Measurements from ENCODE around the gene ENPP3.
A peak's percentile ranks its signal among the peaks of the same experiment; 100 is the strongest.

ENPP3 gene

DNA sequence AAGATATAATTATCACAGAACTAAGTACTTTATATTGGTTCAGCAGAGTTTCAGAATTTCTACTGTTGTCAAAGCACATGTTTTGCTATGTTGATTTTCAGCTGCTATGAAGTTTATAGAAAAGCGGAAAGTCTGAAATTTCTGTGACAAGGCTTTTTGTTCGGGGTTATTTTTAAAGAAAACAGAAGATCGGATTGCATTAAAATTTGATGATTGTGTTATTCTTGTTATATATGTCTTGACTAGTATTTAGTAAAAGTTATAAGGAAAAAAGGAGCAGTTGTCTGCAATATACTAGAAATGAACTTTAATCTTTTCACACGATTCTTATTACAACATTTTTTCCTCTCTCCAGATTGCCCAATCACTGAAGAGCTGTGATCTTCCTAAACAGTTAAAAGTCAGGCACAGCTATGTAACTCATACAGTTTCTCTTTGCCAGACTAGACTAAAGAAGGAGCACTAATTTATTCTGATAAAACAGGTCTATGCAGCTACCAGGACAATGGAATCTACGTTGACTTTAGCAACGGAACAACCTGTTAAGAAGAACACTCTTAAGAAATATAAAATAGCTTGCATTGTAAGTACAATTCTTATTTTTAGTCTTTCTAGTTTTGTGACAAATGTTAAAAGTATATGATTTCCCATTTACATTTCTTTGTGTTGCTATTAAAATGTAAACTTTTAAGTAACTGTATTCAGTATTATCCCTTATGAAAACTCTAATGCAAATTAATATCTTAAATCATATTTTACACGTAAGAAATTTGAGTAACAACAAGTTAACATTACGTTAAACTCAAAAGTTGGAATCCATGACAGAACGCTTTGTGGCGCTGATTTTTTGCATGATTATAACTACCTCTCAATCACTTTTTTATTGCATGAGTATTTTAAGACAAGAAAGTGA lies at the start of gene ENPP3:
Gene ENPP3, plus strand, starts transcription at position 423 of the 913 bp plus-strand sequence. Its CDS starts 83 bp downstream, at position 506.
- DNase-seq (ENCODE audit: low spot score), result no peak

DNA sequence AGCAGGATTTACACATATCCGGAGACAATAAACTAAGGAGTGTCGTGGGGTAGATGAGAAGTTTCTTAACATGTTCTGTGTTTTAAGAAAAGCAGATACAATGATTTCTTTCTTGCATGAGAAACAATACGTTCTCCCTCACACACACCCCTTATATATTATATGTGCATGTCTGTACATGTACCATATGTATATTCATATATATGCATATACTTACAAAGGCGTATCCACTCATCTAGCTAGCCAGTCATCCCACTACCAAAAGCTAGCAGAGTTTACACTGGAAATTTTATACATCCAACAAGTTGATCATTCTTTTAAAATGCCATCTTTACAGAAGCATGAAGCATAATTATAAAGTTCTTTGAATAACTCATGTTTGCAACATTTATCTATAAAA lies 49.2 kb upstream of the ENPP3 start:
- no peak for DNase-seq (ENCODE audit: low spot score)

DNA sequence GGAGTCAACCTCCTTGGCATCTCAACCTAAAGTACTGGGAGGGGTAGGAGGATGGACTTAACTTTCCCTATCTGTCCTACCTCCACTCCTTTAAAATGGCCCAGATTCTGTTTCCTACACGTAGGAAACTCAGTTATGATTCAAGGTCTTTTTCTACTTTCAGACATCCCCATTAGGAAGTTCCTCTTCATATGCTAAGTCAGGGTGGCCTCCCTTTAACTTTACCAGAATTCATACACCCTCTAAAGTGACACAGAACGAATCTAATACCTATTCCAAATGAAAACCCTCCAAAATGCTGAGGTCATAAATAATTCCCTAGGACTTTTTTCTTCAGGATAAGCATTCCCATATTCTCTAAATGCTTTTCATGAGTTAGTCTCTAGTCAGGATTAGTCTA lies 48.5 kb upstream of the ENPP3 start:
- no peak for DNase-seq (ENCODE audit: low spot score)

DNA sequence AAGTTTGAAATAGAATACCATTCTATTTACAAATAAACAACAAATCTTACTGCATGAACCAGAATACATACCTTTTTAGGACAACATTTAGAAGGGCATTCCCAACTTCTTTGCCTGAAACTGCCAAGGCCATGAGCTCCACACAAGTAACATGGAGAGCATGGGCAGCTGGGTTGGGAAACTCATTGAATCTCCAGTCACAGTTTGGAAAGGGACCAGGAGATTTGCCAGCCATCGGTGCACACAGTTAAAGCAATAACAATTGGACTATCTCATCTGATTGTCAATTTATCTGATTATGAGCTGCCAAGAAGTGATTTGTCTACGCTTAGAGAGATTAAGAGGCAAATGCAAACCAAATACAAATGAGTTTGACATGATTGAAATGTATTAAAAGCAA lies 44.2 kb upstream of the ENPP3 start:
- DNase-seq (ENCODE audit: low spot score), result no peak

DNA sequence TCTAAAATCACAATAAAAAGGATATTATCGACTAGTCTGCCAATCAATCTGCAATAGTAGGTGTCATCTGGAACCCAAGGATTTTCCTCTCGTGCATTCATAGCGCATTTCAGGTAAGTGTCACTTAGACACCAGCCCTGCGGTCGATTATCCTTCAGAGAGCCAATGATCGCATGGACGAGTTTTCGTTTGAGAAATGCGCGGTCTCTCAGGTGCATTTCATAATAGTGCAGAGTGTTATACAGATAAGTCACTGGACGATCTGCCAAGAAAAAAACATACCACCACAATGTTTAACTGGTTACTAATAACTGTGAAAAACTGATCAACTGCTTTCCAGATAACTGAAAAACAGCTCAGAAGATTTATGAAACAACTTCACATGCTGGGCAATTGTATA lies 43.0 kb upstream of the ENPP3 start:
- DNase-seq (ENCODE audit: low spot score), result no peak

DNA sequence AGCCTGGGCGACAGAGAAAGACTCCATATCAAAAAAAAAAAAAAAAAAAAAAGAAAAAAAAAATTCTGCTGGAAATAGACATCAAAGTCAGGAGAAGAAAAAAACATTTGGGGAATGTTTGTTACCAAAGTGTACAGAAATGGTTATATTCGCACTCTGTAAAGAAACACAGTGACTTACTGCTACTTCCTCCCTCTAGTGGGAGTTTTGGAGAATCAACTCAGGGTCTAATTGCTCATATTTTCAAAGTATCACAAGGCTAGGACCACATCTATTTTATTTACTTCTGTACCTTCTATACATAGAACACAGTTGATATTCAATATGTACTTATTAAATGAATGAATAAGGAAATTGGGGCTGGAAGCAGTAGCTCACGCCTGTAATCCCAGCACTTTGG lies 39.7 kb upstream of the ENPP3 start:
- DNase-seq (ENCODE audit: low spot score), result no peak

DNA sequence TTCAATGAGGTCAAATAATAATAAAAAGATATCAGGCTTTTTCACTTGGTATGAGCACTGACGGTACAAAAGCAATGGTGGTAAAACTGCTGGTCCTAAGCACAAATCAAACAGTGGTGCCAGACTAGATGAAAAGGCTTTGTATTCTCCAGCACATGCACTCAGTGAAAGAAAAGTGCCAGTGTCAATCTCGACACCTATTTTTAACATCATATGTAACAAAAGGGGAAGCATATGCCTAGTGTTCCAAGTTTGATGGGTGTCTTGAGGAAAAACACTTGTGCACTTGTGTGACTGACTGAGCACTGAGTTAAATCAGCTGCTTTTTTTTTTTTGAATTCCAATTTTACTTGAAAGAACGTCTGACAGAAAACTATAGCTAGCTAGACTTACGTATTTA lies 36.4 kb upstream of the ENPP3 start:
- no peak for DNase-seq (ENCODE audit: low spot score)

DNA sequence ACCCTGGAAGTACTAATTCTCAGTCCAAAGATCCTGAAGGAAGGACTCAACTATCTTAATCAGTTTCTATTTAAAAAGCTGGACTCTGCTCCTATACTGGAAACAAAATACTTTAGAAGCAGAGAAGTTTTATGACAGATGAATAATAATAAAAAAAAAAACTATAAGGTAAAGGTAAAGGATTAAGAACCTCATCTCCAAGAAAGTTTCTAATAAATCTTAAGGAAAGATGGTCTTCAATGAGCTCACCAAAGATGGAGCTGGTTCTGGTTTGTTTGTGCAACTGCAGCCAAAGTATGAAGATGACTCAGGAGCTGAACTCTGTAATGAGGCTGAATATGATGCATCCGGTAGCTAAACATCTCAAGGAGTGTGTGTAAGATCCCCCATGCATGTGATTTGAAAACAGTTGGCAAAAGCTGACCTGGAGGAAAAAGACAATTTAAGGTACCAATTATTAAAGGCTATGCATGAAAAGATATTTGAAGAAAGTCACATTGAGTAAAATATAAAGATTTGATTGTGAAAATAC lies 34.3 kb upstream of the ENPP3 start:
- DNase-seq (ENCODE audit: low spot score), result no peak

DNA sequence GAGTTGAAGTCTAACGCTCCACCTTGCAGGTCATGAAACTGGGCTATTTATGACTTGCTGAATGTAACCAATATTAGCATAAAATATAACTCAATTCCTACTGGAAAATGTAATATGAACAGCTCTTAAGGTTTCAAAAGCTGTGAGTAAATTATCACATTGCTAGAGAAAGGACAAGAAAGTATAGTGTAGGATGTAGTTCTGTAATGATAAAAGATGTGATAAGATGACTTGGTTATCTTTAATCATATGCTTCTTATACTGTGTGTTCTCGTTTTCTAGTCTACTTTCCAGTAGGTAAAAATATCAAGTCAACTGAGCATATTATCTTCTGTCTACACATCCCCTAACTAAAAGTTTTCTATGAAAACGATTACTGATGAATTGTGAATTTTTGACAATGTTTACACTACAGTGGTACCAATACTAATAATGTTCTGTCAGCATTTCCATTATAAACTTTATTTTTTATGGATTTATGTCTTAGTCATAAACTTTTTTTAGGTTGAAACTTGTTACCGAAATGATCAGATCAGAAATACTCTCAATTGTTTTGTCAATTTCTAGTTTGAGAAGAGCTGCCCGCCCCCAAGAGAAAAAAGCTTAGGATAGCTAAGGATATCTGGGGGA lies 23.7 kb upstream of the ENPP3 start:
- no peak for DNase-seq (ENCODE audit: low spot score)

DNA sequence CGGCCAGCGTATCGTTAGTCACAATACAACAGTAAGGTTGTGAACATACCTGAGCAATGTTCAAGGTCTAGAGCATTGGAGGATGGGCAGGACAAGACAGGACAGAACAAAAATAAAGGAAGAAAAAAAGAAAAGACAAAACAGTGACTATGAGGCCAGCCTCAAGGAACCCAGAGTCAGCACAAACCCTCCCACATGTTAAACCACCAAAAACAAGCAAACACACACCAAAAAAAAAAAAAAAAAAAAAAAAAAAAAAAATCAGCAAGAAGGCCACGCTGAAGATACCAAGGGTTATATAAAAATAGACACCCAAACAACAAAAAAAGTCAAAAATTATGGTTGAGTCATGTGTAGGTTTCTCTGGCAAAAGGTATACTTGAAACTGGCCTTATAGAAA lies 21.8 kb upstream of the ENPP3 start:
- DNase-seq (ENCODE audit: low spot score), result no peak

DNA sequence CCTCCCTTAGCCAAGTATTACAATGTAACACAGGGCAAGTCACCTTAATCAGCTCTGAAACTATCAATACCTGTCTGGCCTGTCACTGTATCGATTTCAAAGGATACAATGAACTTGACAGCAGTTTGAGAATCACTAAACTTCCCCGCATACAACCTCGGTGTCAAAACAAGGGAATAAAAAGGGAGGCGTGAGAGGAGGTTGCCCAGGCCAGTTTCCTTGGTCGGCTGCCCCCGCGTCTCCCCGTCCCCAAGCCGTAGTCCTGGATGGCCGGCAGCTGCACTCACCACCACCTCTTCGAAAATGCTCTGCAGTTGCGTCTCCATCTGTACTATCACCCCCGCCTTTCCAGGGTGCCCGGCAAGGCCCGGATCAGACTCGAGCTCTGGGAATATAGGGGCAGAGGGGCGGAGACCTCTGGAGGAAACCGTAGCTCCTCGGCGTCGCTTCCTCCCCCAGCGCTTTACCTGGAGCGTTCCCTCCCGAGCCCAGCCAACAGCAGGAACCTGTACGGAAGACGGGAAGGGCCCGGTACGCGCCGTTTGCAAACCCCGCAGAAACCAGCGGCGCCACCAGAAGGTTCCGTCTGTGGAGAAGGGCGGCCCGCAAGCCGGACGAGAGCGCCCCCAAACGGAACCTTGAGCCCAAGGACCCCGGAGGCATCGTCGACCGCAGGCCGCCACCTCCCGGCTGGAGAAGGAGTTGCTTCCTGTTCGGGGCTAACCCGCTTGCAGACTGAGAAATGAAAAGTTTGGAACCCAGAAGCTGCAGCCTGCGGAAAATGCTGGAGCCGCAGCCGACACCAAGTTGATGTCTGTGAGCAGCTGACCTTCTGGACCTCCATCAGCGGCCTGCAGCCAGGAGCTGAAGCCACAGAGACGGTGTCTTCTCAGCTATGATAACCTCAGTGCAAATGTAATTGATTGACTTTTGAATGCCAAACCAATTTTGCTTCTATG lies 9.1 kb upstream of the ENPP3 start, which contains the start of gene MED23:
Gene MED23, minus strand, starts transcription at position 519 of the 959 bp plus-strand sequence. Its CDS starts 193 bp downstream, at position 326.
- peak; percentile 94 for DNase-seq (ENCODE audit: low spot score)

DNA sequence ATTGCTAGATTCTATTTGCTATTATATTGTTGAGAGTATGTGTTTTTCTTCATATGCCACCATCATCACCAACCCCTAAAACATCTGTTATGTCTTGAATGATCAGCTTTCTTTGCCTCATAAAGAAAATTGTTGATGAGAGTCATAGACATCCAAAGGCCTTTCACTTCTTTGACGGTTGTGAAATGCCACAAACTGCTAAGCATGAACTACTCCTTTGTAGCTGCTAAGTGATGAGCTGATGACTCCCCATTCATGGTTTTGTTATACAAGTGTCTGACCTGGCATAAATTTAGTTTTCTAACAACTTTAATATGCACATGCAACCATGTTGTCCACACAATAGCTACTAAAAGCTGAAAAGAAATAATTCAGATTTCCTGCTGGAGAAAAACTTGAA lies 8.4 kb upstream of the ENPP3 start:
- no peak for DNase-seq (ENCODE audit: low spot score)

DNA sequence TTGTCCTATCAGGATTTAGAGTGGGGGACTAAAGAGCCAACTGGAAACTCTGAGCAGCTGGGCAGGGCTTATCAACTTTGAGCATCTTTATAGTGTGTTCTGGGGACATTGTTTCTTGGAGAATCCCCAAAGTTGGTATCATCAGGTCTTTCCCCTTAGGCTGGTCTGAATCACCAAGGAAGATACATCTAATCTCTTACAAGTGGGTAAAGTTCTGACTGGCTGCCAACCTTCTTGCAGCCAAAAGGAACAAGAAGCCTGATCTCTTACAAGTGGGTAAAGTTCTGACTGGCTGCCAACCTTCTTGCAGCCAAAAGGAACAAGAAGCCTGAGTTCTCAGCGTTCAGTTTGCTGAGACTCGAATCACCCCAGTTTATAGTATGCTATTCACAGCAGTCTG lies 7.5 kb upstream of the ENPP3 start:
- DNase-seq (ENCODE audit: low spot score), result no peak

DNA sequence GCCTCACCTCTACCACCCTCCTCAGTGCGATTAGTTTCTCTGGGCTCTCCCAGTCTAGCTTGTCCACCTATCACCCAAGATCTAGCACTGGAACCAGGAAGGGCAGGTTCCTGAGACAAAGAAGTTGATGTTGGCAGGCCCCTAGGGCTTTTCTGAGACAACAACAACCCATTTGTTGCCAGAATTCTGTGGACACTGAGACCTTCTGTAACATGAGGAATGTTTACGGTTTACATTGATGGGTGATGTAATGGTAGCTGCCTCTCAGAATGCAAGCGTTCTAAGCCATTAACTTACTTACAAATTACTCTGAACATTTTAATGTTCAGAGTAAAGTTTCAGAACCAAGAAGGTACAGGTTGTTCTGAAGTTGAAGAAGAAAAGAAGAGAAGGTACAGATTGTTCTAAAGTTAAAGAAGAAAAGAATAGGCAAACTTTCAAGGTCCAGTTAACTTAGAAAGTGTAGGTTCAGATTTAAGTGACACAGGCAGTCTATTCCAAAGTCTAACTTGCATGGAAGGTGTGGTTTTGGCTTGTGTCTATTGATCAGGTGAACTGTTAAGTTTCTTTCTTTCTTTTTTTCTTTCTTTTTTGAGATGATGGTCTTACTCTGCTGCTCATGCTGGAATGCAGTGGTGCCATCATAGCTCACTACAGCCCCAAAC lies 5.3 kb upstream of the ENPP3 start:
- DNase-seq (ENCODE audit: low spot score), result no peak

DNA sequence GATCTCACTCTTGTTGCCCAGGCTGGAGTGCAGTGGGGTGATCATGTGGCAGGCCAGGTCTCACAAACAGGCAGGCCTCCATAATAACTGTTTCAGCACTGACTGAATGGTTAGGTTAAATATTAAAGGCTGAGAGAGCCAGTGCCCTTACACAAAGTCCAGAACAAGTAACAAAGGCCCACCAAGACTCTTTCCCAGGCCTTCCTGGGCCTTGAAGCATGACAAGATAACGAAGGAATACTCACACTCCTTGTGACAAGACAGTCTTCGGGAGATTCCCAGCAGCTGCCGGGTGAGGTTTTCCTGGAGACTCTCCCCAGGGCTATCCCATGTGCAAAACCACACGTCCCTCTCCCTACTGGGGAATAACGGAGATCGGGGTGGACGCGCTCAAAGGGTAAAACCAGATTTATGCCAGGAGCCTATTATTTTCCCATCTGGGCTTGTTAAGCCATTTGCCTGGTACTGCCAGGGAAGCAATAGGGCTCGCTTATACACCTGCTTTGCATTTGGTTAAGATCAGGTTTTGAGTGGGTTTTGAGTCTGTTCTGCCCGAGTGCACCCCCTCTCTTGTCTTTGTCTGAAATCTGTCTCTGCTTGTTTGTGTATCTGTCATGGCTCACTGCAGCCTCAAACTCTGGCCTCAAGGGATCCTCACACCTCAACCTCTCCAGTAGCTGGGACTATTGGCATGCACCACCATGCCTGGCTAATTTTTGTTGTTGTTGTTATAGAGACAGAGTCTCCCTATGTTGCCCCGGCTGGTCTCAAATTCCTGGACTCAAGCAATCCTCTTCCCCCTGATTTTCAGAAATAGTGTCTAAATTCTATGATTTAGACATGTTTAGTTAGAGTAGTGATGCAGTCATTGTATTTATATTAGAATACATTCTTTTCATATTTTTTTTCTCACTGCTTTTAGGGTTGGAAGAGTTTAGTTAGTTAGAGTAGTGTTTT lies 1.4 kb upstream of the ENPP3 start:
- DNase-seq (ENCODE audit: low spot score), result no peak

DNA sequence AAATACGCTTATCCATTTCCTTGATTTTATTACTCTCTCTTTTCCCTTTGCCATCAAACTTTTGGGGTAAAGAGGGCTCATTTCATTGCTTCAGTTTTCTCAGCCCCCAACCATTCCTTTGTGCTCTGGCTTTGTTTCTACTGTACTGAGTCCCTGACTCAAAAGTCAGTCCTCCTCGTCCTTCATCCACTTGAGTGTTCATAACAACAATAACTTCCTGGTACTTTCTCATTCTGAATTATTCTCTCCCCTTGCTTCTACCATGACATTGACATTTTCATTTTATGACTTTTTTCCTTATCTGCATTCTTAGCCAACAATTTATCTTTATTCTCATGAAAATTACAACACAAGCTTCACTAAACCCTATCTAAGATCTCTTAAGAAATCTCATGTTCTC lies 911 bp downstream of the ENPP3 start:
- no peak for DNase-seq (ENCODE audit: low spot score)

DNA sequence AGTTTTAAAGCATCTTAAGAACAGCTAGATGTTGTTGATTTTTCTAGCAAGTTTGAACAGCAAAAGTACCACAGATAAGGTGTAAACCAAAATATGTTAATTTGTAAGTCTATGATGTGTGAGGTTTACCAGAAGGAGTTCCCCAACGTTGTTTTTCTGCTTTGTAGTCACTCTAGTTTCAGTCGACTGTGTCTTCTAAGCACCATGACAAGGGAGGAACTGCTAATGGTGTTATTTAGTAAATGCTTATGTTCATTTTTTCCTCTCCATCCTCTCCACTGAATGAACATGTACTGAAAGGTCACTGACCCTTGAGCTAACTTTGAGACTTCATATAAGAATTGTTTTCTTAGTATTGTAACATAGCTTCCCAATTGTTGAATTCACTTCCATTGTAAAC lies 3.0 kb downstream of the ENPP3 start:
- DNase-seq (ENCODE audit: low spot score), result no peak

DNA sequence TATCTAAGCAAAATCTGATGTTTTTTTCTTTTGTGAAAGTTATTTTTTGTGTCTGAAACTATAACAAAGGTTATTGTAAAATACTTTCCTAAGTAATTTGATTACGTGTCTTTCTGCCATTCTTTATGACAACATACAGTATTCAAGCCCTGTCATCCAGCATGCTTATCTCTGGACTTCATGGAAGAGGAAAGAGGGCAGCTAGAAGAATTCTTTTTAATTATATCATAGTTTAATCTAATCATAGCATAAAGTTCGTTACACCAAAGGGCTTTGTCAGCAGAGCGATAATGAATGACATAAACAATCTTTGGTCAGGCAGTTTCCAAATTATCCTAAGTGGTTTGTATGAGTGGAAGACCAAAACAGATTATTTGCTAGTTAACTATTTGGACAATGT lies 3.5 kb downstream of the ENPP3 start:
- no peak for DNase-seq (ENCODE audit: low spot score)

DNA sequence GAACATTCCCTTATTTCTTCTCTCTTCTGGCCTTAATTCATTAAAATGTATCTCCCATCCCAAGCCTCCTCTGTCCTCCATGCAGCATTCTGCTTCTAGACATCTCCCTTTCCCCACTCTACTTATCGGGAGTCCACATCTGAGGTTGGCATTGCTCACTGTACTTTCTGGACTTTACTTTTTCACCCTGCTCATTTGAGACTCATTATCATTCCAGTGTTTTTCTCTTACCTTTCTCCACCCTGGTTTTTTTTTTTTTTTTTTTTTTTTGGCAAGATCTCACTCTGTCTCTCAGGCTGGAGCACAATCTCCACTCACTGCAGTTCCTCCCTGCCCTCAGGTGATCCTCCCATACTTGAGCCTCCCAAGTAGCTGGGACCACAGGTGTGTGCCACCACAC lies 4.5 kb downstream of the ENPP3 start:
- no peak for DNase-seq (ENCODE audit: low spot score)

DNA sequence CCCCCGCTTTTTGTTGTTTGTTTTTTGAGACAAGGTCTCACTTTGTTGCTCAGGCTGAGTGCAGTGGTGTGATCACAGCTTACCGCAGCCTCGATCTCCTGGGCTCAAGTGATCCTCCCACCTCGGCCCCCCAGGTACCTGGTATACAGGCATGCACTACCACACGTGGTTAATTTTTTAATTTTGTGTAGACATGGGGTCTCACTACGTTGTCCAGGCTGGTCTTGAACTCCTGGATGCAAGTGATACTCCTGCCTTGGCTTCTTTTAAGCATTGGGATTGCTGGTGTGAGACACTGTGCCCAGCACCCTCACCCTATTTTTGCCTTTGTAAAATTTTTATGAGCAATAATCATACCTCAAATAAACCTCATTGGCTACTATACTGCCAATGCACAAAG lies 5.5 kb downstream of the ENPP3 start:
- DNase-seq (ENCODE audit: low spot score), result no peak
